Fibroblast of pulmonary artery (primary cell): ENCODE results near the gene ICAM1.

Experiments
- DNase-seq: peaks from one replicate; pipeline ENCODE4 v3.0.0-alpha.2; 2010; ENCODE audit warnings: low read depth
- H3K4me3 ChIP-seq: replicated peaks from 2 replicates; pipeline ENCODE4 v1.5.1; 2011; ENCODE audit warnings: low read depth, mild to moderate bottlenecking, control low read depth, low read length, moderate library complexity
- CTCF ChIP-seq: IDR thresholded peaks from 2 replicates; pipeline ENCODE4 v1.5.1; 2011; ENCODE audit warnings: mild to moderate bottlenecking, control low read depth, low read length, inconsistent platforms; ENCODE audit errors: missing control alignments

Gene ICAM1

GRCh38 chr19:10227026-10227971 lies 43.6 kb upstream of the ICAM1 start:
- peak overlapping the region; percentile 29 for H3K4me3 ChIP-seq
- no peak for TF ChIP-seq CTCF
- peak; percentile 36 for DNase-seq

GRCh38 chr19:10228393-10228792 lies 42.5 kb upstream of the ICAM1 start:
- no peak for TF ChIP-seq CTCF
- H3K4me3 ChIP-seq = peak overlapping the region; percentile 14
- no peak for DNase-seq

- H3K4me3 ChIP-seq = peak overlapping the region; percentile 18
- peak; percentile 69 for DNase-seq
- peak; percentile 61 for TF ChIP-seq CTCF
These were observed 42.0 kb upstream of the ICAM1 start for GRCh38 chr19:10228920-10229319.

GRCh38 chr19:10230173-10230860 lies 40.6 kb upstream of the ICAM1 start:
- TF ChIP-seq CTCF = no peak
- peak overlapping the region; percentile 90 for H3K4me3 ChIP-seq
- peak; percentile 61 for DNase-seq

- peak within 1 kb of the TSS; percentile 90 for H3K4me3 ChIP-seq
- peak; percentile 87 for DNase-seq
- no peak for TF ChIP-seq CTCF
These were observed 39.9 kb upstream of the ICAM1 start, which contains the start of gene S1PR2 for GRCh38 chr19:10230861-10231611. TSS of gene S1PR2 (minus strand) at chr19:10231331. CDS start at chr19:10224905, 6,426 bp downstream.

- H3K4me3 ChIP-seq = peak overlapping the region; percentile 90
- no peak for DNase-seq
- TF ChIP-seq CTCF = no peak
These were observed 39.2 kb upstream of the ICAM1 start for GRCh38 chr19:10231612-10232228.
